Astrocyte of the spinal cord (primary cell): ENCODE data around the gene FRMD4A.

Experiments
- DNase-seq: peaks from one replicate; pipeline ENCODE4 v3.0.0; 2011; ENCODE audit warnings: low read depth, low spot score
- H3K4me3 ChIP-seq: 2 replicates; pipeline ENCODE4 v1.5.1; 2011; ENCODE audit warnings: low read depth, mild to moderate bottlenecking, low read length, moderate library complexity
- CTCF ChIP-seq: IDR thresholded peaks from 2 replicates; pipeline ENCODE4 v1.5.1; 2012; ENCODE audit warnings: low read depth, mild to moderate bottlenecking, low read length, inconsistent platforms
- in situ Hi-C: cut with HindIII; loops from 2 replicates; pipeline ENCODE4 v1.10.0; 2017; ENCODE audit warnings: low sequenced_read_pairs

The FRMD4A gene

GRCh38 chr10:14360515-14360914, 29.8 kb upstream of the FRMD4A start:
- no peak overlapping the region for H3K4me3 ChIP-seq
- TF ChIP-seq CTCF: no peak
- no peak for DNase-seq
- in situ Hi-C loops: no loop called here

GRCh38 chr10:14358886-14359573, 28.3 kb upstream of the FRMD4A start:
- H3K4me3 ChIP-seq: no peak overlapping the region
- in situ Hi-C loops: no loop called here
- no peak for TF ChIP-seq CTCF
- DNase-seq: peak; percentile 58

- DNase-seq: peak; percentile 86
Observed at GRCh38 chr10:14356921-14357320, 26.2 kb upstream of the FRMD4A start.

GRCh38 chr10:14355750-14356149, 25.0 kb upstream of the FRMD4A start:
- DNase-seq: no peak
- in situ Hi-C loops: no loop called here
- H3K4me3 ChIP-seq: no peak overlapping the region
- no peak for TF ChIP-seq CTCF

More at GRCh38 chr10:14356921-14357320, 26.2 kb upstream of the FRMD4A start:
- H3K4me3 ChIP-seq: no peak overlapping the region
- no peak for TF ChIP-seq CTCF
- in situ Hi-C loops: no loop called here

GRCh38 chr10:14353291-14353913, 22.7 kb upstream of the FRMD4A start:
- DNase-seq: no peak
- no peak for TF ChIP-seq CTCF
- H3K4me3 ChIP-seq: no peak overlapping the region
- in situ Hi-C loops: no loop called here

GRCh38 chr10:14350006-14350405, 19.3 kb upstream of the FRMD4A start:
- no peak for DNase-seq
- in situ Hi-C loops: no loop called here
- H3K4me3 ChIP-seq: no peak overlapping the region
- TF ChIP-seq CTCF: no peak
